Measurements from ENCODE around the gene SLC16A3. TPM values are rescaled to one million over a fixed set of nuclear protein-coding genes. Genes with fewer than 3 reads are reported as not detected.

SLC16A3 gene
- total and polyA plus RNA-seq, 2 of the 4 experiments (the other 2 are of a cell fraction): 49.1 to 181 TPM

DNA sequence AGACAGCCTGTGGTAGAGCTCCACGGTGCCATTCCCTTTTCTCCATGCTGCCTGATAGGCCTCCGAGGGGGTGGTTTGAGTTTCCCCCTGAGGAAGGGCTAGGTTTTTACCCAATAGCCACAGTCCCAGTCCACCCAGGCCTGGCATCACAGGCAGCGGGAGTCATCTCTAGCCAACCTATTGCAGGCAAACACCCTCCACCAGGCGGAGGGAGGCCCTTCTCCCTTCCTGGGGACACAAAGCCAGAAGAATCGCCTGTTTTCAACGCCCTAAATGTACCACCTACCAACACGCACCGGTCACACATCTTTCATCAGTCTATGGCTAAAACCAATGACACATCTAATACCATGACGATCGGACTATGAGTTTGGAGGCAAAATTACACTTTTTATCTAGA lies 37.3 kb downstream of the SLC16A3 start:
- WGBS, 2 experiments (ENCODE audit: extremely low coverage in 2 of 2, insufficient read length in 1 of 2): 100% methylated on average over 5 of the region's 10 CpGs; no CpG with 5 or more reads in 1 of the 2 experiments
- H2AK9ac ChIP-seq (replicated peaks; ENCODE audit: low read depth, low read length, poor library complexity): no peak overlapping the region
- ChIA-PET POLR2A (ENCODE audit: unreplicated experiment) (no interaction called here), CTCF (no interaction called here)
- H3K79me1 ChIP-seq (ENCODE audit: low read depth in 1 of 2, low read length in 2 of 2): peaks cover 20 to 86% of the 10 kb centered on the region in 2 experiments
- BruUV-seq (replicated peaks): no TSS peak
- H2BK20ac ChIP-seq (ENCODE audit: low read depth, low read length): no peak overlapping the region
- H3K14ac ChIP-seq (replicated peaks; ENCODE audit: low read depth, low read length): 0 out of 2 replicates have a peak overlapping the region, but pooled peaks have one; percentile 19
- no peak overlapping the region for H2BK5ac ChIP-seq (ENCODE audit: low read depth, low read length, poor library complexity, severe bottlenecking)
- peaks cover 34% of the 10 kb centered on the region for H3K4me1 ChIP-seq (ENCODE audit: control insufficient read depth, insufficient read depth, low read length)
- no peak overlapping the region for H3K4me2 ChIP-seq (ENCODE audit: low read depth, low read length)
- H4K20me1 ChIP-seq (ENCODE audit: insufficient read depth, low read length): peaks cover 98% of the 10 kb centered on the region
- H3K27ac ChIP-seq (ENCODE audit: insufficient read depth, low read length): no peak overlapping the region
- no peak overlapping the region for H3K4ac ChIP-seq (ENCODE audit: low read depth, low read length)
- no peak for TF ChIP-seq CEBPB (IDR thresholded peaks at IDR 0.05; ENCODE audit: low read depth, low read length)
- no peak for TF ChIP-seq ELK1 (IDR thresholded peaks at IDR 0.05; ENCODE audit: borderline replicate concordance, low read depth, low read length)
- no peak for TF ChIP-seq FOS (IDR thresholded peaks at IDR 0.05; ENCODE audit: low read depth, low read length)
- no peak for TF ChIP-seq RCOR1 (IDR thresholded peaks at IDR 0.05; ENCODE audit: insufficient replicate concordance, low read length)
- TF ChIP-seq NFE2L2 (IDR thresholded peaks at IDR 0.05; ENCODE audit: low read depth, low read length): no peak
- TF ChIP-seq POLR2A (IDR thresholded peaks at IDR 0.05; ENCODE audit: low read depth, low read length): no peak
- no peak overlapping the region for H2BK15ac ChIP-seq (ENCODE audit: low read depth, low read length)
- ATAC-seq (ENCODE audit: low read depth) (no peak), DNase-seq (no peak)
- no peak overlapping the region for H2BK120ac ChIP-seq (ENCODE audit: low read depth, low read length)
- 0 out of 2 replicates have a peak overlapping the region, but pooled peaks have one; percentile 57 for H3K23ac ChIP-seq (ENCODE audit: low read depth, low read length)
- intact Hi-C loops (cut with micrococcal nuclease): loop anchor here (5.0 kb wide), 1 partner anchor 56 kb away; no protein-coding TSS in a partner anchor
- no peak overlapping the region for H4K91ac ChIP-seq (ENCODE audit: insufficient read depth, low read depth, low read length)
- H2AK5ac ChIP-seq (ENCODE audit: low read depth, low read length): no peak overlapping the region
- no peaks in the 10 kb centered on the region for H3K27me3 ChIP-seq (ENCODE audit: control insufficient read depth, insufficient read depth, low read length)
- peaks cover 43% of the 10 kb centered on the region for H3K9me1 ChIP-seq (ENCODE audit: insufficient read depth, low read length)
- peaks cover 64% of the 10 kb centered on the region for H3K36me3 ChIP-seq (ENCODE audit: control insufficient read depth, insufficient read depth, low read length)
- no peak overlapping the region for H3K9ac ChIP-seq (ENCODE audit: low read depth, low read length)
- no peak overlapping the region for H4K5ac ChIP-seq (ENCODE audit: low read depth, low read length)
- no peak overlapping the region for H3K4me3 ChIP-seq (ENCODE audit: insufficient read depth, low read depth, low read length)
- no peak overlapping the region for H3K18ac ChIP-seq (ENCODE audit: low read depth, low read length)
- no peaks in the 10 kb centered on the region for H3K9me3 ChIP-seq (ENCODE audit: control insufficient read depth, insufficient read depth, low read length)
- H4K8ac ChIP-seq (ENCODE audit: low read depth in 2 of 2, low read length in 2 of 2): no peak overlapping the region
- H2AFZ ChIP-seq (replicated peaks; ENCODE audit: low read length, poor library complexity): no peak overlapping the region
- in situ Hi-C loops (cut with MboI; ENCODE audit: low sequenced_read_pairs): no loop called here
- no peak overlapping the region for H3K56ac ChIP-seq (ENCODE audit: extremely low read depth, insufficient read depth, low read length)
- dilution Hi-C loops (cut with HindIII; ENCODE audit: low sequenced_read_pairs, unreplicated experiment): no loop called here
